ENCODE data around the gene SRPK1. TPM values are rescaled to one million over a fixed set of nuclear protein-coding genes. Genes with fewer than 3 reads are reported as not detected.

Gene SRPK1
- total RNA-seq, 2 experiments from 2014 or later = 117 to 133 TPM

DNA sequence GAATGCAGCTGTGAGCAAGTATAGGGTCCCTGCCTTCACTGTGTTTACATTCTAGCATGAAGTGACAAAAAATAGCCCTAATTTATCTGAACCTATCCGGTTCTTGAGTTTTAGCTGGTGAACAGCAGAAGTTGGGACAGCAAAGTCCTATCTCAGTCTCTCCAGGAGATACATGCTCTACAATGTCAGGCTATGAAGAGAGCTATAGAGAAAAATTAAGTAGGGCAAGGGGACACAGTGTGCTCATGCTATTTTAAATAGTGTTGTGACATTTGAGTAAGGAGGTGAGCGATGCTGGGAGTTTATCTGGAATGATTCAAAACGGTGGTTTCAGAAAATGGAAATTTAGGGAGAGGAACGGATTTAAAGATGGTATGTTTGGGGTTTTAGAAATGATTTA lies 20.4 kb downstream of the SRPK1 start:
- DNase-seq (no peak), ATAC-seq (no peak)
- Mint-ChIP-seq H3K27ac (no peak overlapping the region), H3K36me3 (ENCODE audit: low read depth) (peaks cover 48% of the 10 kb centered on the region), H3K4me1 (ENCODE audit: low read depth) (peaks cover 5% of the 10 kb centered on the region), H3K27me3 (no peaks in the 10 kb centered on the region), H3K9me3 (peaks cover 3% of the 10 kb centered on the region), H3K4me3 (no peak overlapping the region)
- TF ChIP-seq, protein P1, sequence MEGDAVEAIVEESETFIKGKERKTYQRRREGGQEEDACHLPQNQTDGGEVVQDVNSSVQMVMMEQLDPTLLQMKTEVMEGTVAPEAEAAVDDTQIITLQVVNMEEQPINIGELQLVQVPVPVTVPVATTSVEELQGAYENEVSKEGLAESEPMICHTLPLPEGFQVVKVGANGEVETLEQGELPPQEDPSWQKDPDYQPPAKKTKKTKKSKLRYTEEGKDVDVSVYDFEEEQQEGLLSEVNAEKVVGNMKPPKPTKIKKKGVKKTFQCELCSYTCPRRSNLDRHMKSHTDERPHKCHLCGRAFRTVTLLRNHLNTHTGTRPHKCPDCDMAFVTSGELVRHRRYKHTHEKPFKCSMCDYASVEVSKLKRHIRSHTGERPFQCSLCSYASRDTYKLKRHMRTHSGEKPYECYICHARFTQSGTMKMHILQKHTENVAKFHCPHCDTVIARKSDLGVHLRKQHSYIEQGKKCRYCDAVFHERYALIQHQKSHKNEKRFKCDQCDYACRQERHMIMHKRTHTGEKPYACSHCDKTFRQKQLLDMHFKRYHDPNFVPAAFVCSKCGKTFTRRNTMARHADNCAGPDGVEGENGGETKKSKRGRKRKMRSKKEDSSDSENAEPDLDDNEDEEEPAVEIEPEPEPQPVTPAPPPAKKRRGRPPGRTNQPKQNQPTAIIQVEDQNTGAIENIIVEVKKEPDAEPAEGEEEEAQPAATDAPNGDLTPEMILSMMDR (IDR thresholded peaks at IDR 0.05) = no peak
- ChIA-PET CTCF (interaction anchor here (1.1 kb wide), 1 partner anchor 194 kb away, joined by 3 read pairs; no protein-coding TSS in a partner anchor), POLR2A (no interaction called here)
- intact Hi-C loops (cut with micrococcal nuclease) = no loop called here

DNA sequence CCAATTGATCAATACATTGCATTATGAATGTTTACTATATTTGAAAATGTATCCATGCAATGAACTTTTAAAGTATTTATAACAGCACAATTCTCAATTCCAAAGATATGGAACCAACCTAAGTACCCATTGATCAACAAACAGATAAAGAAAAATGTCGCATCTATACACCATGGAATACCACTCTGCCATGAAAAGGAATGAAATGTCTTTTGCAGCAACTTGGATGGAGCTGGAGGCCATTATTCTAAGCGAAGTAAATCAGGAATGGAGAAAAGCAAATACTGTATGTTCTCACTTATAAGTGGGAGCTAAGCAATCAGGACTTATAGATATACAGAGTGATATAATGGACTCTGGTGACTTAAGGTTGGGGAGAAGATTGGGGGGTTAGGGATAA lies 22.9 kb downstream of the SRPK1 start:
- Mint-ChIP-seq H3K4me3 (no peak overlapping the region), H3K27me3 (no peaks in the 10 kb centered on the region), H3K9me3 (peaks cover 3% of the 10 kb centered on the region), H3K36me3 (ENCODE audit: low read depth) (peaks cover 45% of the 10 kb centered on the region), H3K4me1 (ENCODE audit: low read depth) (peaks cover 8% of the 10 kb centered on the region), H3K27ac (no peak overlapping the region)
- no peak for ATAC-seq
- POLR2A ChIA-PET = no interaction called here
- no peak for DNase-seq
- CTCF ChIA-PET = no interaction called here
- TF ChIP-seq, protein P1 (IDR thresholded peaks at IDR 0.05) = no peak
- intact Hi-C loops (cut with micrococcal nuclease) = no loop called here

DNA sequence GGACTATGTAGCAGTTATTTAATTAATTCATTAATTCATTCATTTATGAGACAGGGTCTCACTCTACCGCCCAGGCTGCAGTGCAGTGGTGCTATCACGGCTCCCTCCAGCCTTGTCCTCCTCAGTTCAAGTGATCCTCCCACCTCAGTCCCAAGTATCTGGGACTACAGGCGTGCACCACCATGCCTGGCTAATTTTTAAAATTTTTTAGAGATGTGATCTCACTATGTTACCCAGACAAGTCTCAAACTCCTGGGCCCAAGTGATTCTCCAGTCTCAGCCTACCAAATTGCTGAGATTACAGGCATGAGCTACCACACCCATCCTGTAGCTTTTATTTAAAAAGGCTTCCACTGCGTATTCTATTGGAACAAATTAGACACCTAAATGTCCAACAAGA lies 23.4 kb downstream of the SRPK1 start:
- TF ChIP-seq, protein P1 (IDR thresholded peaks at IDR 0.05) = no peak
- Mint-ChIP-seq H3K4me3 (no peak overlapping the region), H3K27ac (no peak overlapping the region), H3K27me3 (no peaks in the 10 kb centered on the region), H3K36me3 (ENCODE audit: low read depth) (peaks cover 44% of the 10 kb centered on the region), H3K4me1 (ENCODE audit: low read depth) (peaks cover 11% of the 10 kb centered on the region), H3K9me3 (peaks cover 3% of the 10 kb centered on the region)
- DNase-seq = no peak
- POLR2A ChIA-PET = interaction anchor here (0.6 kb wide), 1 partner anchor 14 kb away, joined by 4 read pairs; no protein-coding TSS in a partner anchor
- CTCF ChIA-PET = interaction anchor here (0.6 kb wide), 1 partner anchor 11 kb away, joined by 3 read pairs; no protein-coding TSS in a partner anchor
- ATAC-seq = no peak
- intact Hi-C loops (cut with micrococcal nuclease) = no loop called here

DNA sequence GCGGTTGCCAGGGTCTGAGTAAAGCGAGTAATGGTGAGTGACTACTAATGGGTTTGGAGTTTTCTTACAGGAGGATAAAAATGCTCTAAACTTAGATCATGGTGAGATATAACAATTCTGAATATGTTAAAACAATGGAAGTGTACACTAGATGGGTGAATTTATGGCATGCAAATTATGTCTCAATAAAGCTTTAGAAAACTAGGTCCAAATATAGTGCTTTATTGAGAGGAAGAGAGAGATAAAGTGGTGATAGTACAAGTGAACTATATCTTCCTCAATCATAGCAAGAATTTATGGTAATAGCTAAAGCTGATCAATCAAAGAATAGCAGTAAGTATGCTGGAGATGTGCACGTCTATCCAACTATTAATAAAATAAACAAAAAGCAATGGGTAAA lies 23.9 kb downstream of the SRPK1 start:
- POLR2A ChIA-PET = interaction anchor here (0.6 kb wide), 1 partner anchor 15 kb away, joined by 4 read pairs; no protein-coding TSS in a partner anchor
- Mint-ChIP-seq H3K4me3 (no peak overlapping the region), H3K27ac (no peak overlapping the region), H3K9me3 (peaks cover 3% of the 10 kb centered on the region), H3K36me3 (ENCODE audit: low read depth) (peaks cover 43% of the 10 kb centered on the region), H3K4me1 (ENCODE audit: low read depth) (peaks cover 11% of the 10 kb centered on the region), H3K27me3 (no peaks in the 10 kb centered on the region)
- ATAC-seq = no peak
- DNase-seq = no peak
- intact Hi-C loops (cut with micrococcal nuclease) = no loop called here
- CTCF ChIA-PET = interaction anchor here (0.6 kb wide), 1 partner anchor 11 kb away, joined by 3 read pairs; no protein-coding TSS in a partner anchor
- TF ChIP-seq, protein P1 (IDR thresholded peaks at IDR 0.05) = no peak

DNA sequence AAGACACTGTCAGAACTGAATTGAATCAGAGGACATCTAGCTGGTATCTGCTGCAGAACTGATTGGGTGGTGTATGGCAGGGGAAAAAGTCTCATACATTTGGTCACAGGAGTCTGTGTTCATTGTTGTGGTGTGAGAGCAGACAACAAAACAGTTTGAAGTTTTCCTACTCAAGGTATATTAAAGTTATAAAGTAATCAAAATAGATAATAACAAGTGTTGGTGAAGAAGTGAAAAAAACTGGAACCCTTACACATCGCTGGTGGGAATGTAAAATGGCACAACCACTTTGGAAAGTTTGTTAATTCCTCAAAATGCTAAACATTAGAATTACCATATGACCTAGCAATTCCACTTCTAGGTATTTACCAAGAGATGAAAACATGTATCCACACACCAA lies 24.7 kb downstream of the SRPK1 start:
- CTCF ChIA-PET = interaction anchor here (1.2 kb wide), 1 partner anchor 10 kb away, joined by 3 read pairs; no protein-coding TSS in a partner anchor
- DNase-seq = no peak
- TF ChIP-seq, protein P1 (IDR thresholded peaks at IDR 0.05) = no peak
- POLR2A ChIA-PET = no interaction called here
- Mint-ChIP-seq H3K27me3 (no peaks in the 10 kb centered on the region), H3K4me3 (no peak overlapping the region), H3K9me3 (peaks cover 3% of the 10 kb centered on the region), H3K4me1 (ENCODE audit: low read depth) (peaks cover 11% of the 10 kb centered on the region), H3K27ac (no peak overlapping the region), H3K36me3 (ENCODE audit: low read depth) (peaks cover 38% of the 10 kb centered on the region)
- ATAC-seq = no peak
- intact Hi-C loops (cut with micrococcal nuclease) = no loop called here

All from activated CD8-positive, alpha-beta T cell treated with anti-CD3 and anti-CD28 coated beads for 36 hours (primary cell).